ENCODE data around the gene MLPH.
"Not testable (repeated sequence)": the region's sequence is repeated elsewhere in the genome, so short reads cannot be mapped to it uniquely, and the experiment has no call there.

Gene MLPH

DNA sequence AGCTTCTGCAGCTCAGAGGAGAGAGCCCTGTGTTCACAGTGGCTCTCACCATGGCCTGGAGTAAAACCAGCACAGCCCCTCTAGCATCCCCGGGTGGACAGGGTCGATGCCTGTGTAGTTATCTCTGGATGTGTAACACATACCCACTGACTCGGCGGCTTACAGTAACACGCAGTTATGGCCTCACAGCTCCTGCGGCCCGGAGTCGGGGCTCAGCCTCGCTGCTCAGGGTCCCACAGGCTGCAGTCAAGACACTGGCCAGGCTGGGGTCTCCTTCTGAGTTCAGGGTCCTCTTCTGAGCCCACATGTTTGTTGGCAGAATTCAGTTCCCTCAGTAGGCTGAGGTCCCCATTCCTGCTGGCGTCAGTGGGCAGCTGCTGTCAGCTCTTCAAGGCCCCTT is 106.0 kb downstream of the MLPH start:
- DNase-seq: no peak

DNA sequence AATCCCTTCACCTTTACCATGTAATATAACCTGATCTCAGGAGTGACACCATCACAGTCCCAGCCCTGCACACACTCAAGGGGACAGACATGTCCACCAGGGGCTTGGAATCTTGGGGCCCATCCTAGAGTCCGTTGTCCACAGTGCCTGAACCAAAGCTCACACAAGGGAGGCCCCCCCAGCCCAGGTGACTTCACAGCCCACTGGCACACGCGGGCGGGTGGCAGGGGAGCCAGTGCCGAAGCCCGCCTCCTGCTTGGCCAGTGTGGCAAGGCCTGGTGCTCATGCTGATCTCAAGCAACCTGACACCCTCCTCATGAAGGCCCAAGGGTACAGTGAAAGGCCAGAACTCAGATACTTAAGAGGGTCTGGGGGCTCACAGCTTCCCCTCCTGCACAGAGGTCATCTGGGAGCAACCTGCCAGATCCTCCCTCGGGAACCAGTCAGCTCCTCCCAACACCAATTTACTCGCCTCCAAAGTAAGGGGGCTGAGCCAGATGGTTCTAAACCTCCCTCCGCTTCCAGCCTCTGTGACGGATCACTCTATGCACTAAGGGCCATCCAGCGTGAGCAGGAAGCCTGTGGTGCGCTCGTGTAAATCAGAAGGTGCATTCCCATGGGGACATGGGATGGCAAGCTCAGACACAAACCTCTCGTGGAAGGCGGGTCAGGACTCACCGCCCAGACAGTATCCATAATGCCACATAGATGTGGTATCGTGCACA is 106.7 kb downstream of the MLPH start:
- no peak for DNase-seq

DNA sequence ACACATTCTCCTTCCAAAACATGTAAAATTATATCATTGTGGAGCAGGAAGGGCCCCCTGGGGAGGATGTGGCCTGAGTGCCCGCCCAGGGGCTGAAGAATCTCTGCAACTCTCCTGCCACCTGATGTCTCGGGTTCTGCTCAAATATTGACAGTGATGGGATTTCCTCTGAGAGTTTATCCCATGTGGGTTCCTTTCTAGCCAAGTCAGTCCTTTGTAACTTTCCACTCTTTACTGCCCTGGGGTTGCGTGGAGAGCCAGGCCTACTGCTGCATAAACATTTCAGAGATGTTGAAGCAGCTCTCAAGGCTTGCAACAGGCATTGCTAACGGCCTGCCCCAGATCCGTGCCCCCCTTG is 107.4 kb downstream of the MLPH start:
- no peak for DNase-seq

DNA sequence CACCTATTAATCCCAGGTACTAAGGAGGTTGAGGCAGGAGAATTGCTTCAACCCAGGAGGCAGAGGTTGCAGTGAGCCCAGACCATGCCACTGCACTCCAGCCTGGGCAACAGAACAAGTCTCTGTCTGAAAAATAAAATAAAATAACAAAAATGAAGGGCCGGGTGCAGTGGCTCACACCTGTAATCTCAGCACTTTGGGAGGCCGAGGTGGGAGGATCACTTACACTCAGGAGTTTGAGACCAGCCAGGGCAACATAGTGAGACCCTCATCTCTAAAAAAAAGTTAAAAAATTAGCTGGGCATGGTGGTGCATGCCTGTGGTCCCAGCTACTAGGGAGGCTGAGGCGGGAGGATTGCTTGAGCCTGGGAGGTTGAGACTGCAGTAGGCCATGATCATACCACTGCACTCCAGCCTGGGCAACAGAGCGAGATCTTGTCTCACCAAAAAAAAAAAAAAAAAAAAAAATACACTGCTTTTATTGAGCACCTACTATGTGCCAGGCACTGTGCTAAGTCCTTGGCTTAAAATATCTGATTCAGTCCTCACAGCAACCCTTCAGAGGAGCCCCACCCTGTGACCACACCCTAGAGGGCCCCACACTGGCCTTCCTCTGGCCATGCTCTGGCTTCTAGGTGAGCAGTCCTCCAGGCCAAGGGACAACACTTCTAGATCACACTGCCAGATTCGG is 108.9 kb downstream of the MLPH start:
- DNase-seq: not testable (repeated sequence)

DNA sequence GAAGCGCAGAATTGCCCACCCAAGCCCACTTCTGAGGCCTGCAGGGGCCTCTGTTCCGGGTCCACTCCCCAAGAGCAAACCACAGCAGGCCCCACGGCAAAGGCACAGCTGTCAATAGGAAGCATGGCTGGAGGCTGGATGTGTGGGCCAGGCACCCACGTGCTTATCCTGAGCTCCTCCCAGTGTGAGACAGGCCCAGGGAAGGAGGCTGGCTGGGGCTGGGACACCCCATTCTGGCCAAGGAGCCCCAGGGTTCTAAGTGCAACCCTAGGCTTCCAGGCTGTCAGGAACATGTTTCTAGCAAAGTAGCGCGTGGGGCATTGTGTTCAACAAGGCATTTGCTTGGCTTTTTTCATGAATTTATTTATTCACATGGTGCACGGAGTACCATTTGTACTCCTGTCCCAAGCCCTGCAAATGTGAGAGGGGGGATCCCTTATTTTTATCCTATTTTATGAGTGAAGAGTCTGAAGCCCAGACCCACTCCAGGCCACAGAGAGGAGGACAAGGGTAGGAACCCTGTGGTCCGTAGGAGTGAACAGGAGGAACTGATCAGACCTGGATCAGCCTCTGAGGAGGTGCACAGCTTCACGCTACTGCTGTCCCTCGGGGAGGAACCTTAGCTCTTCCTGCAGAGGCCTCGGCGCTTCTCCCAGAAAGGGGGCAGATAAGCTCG is 109.6 kb downstream of the MLPH start:
- DNase-seq: no peak

DNA sequence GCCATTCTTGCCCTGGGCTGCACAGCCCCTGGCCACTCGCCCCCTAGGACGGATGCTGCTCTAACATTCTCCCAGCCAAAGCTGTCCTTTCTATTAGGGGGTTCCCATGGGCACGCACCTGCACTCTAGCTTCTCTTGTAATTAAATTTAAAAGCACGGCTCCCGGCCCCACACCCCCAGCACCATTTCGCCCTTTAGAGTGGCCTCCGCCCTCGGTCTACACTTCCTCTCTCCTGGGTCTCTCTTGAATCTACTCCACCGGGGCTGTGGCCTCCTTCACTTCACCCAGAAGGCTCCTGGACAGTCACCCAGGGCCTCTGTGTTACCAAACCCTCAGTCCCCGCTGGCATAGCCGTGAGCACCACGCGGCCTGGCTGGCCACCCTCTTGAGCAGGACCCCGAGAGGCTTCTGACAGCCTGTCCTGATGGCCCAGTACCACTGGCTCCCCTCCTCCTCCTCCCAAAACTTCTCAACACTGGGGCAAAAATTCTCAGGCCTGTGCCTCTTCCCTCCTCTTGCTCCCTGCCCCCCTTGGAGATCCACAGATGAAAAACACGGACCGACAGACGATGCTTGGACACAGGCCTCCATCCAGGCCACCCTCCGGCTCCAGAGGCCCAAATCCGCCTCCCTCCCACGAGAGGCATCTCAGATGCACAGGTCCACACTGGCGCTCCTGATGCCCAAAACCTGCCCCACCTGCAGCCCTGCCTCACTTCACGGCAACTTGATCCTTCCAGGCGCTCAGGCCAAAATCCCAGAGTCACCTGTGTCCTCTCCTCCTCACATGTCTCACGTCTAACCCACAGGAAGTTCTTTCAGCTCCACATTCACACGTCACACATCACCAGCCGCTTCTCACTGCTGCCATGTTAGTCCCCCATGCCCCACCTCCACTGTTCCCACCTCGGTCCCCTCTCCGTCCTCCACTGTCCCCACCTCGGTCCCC is 110.4 kb downstream of the MLPH start:
- DNase-seq: no peak

DNA sequence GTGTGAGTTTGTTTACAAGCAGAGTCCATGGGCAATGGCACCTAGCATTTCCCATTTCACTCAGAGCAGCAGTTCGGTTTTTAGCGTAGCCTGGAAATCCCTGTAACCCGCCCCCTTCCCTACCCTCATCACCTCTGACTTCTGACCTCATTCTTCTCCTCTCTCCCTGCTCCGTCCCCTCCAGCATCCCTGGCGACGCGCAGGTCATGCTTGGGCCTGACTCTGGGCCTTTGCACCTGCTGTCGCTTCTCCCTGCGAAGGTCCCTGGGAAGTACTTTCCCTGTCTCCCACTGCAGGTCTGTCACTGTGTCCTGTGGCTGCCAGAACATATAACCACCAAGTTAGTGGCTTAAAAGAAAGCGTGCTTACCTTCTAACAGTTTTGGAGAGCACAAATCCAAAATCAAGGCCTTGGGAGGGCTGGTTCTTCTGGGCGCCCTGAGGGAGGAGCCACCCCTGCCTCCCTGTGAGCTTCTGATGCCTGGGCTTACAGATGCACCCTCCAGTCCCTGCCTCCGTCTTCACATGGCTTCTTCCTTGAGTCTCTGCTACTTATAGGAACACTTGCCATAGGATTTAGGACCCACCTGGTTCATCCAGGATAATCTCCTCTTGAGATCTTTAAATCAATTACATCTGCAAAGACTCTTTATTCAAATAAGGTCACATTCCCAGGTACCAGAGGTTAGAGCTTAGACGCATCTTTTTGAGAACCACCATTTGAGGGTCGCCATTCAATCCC is 111.6 kb downstream of the MLPH start:
- no peak for DNase-seq

DNA sequence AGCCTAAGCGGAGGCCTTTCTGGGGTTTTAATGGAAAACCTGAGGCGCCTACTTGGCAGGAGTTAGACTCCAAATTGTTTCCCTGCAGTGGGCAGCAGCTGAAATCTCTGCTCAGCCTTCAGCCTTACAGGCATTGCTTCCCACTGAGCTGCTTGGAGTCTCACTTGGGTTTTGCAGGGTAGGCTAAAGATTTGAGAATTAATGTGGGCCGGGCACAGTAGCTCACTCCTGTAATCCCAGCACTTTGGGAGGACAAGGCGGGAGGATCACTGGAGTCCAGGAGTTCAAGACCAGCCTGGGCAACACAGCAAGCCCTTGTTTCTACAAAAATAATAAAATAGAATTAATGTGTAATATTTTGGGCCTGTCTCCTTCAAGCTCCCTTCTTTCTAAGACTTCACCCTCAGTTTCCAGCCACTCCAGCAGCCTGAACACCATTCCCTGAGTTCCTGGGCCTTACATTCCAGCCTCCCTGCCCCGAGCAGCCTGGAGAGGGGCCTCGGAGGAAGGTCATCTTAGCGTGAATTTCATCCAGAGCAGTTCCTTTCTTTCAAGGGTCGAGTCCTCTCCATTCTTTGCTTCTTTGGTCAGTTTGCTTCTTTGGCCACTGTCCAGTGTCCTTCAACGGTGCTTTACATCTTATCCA is 112.5 kb downstream of the MLPH start:
- no peak for DNase-seq

DNA sequence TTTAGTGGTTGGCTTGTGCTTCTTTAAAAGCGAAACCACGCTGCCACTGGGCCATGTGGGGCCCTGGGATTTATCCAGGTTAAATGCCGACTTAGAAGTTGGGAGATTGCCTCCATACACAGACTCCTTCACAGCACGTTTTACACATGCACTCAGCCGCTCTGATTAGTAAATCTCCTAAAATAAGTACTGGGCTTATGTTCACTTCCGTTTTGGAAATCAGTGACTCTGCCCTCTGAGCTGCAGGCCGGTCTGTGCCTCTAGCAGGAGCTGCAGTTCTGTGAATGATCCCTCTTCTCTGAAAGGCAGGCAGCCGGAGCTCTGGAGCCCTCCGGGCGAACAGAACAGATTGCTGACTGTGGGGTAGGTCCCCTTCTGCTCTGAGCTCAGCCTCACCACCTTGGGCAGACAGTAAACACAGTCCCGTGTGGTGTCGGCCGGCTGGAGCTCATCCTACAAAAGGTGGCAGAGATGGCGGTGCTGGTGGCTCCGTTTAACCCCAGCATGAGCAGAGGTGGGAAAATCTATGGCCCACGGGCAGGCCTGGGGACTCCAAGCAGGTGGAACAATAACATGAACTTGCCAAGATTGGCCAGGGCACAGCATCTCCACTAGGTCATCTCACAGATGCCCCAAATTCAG is 113.3 kb downstream of the MLPH start:
- no peak for DNase-seq

DNA sequence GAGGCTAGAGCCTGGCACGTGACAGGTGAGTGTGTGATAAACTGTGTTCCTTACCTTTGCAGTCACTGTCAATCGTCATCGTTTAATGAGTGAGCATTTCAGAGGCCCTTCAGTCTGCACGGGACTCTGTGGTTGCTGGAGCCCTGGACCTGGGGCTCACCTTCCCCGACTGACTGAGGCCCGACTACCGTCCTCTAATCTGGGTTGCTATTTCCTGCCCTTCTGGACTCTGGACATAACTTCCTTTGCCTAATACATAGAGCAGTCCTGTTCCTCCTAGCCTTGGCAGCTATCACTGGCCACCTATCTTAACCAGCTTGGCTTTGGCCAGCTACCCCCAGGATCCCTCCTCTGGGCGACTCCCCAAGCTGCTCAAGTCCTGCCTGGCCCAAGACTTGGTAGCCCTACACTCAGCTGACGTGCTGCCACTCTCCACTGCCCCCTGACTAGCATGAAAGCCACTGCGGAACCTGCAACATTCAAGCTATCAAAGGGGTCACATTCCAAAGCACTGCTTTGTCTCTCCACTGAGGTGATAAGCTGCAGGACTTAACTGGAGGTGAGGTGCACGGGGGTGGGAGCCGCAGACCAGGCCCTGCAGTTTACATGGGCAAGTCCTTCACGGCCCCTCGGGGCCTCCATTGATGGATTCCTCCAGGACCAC is 114.5 kb downstream of the MLPH start:
- no peak for DNase-seq

DNA sequence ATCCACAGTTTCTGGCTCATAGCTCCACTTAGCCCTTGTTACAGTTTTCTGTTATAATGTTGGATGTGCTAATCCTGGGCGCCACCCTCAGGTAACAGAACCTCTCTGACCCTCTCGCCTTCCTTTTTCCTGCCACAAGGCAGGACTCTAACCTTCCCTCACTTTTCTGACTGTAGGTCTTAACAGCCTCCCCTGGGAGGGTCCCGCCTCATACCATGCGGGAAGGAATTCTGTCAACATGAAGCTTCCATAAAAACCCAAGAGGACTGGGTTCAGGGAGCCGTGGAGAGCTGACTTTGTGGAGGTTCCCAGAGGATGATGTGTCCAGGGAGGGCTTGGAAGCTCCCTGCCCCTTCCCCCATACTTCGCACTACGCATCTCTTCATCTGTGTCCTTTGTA is 115.4 kb downstream of the MLPH start:
- DNase-seq: no peak

DNA sequence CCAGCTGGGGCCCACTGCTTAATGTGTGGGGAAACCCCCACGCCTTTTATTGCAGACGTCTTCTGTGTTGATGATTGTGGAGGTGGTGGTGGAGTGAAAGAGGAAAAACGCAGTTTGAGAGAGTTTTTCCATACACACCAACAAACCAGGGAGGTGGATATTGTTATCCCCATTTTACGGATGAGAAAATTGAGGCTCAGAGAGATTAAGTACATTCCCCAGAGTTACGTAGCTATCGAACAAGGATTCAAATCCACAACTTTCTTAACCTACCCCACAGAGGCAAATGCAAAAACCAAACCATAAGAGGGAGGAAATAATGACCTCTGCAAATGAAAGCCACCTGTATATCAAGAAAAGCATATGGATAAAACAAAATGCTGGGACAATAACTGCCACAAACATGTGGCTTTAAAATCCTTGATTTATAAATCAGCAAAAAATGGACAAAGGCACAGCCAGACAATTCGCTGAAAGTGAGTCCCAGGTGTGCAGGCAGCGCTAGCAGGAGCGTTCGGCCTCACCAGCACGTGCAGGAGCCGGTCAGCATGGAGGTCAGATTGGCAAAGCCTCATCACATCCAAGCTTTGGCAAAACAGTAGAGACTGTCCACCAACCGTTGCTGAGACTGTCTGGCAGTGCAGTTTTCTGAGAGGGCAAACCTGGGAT is 116.1 kb downstream of the MLPH start:
- no peak for DNase-seq

DNA sequence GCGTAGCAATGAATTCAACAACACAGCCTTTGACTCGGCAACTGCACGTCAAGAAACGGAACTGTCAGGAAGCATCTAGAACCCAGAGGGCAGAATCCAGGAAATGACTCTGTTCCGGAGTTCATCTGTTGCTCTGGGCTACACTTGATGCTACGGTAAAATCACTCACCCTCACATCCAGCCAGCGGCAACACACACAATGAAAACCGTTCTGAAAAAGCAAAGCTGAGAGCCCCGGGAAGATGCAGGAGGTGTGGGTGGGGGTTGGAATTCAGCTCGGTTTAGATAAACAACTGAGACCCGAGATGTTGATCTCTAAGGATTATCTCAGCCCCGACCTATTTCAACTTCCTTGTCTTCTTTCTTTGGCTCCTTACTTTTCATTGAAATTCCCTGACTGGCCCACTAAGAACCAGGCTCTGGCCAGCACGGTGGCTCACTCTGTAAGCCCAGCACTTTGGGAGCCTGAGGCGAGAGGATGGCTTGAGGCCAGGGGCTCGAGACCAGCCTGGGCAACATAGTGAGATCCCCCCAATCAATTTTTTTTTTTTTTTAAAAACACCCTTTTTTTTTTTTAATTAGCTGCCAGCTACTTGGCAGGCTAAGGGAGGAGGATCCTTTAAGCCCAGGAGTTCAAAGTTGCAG is 116.8 kb downstream of the MLPH start:
- DNase-seq: peak; percentile 38

DNA sequence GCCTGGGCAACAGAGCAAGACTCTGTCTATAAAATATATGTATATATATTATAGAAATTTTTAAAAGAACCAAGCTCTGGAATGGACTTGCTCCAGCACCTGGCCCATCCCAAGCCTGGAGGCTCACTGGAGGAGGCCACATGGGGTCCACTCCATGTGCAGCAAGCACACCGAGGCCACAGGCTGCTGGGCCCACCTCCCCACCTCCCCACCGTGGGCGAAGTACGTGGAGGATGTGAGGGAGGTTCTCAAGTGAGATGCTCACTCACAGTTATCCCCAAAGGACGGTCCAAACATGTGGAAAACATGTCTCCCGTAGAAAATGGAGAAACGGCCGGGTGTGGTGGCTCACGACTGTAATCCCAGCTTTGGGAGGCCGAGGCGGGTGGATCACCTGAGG is 117.3 kb downstream of the MLPH start:
- DNase-seq: no peak

Measured in activated T-cell treated with anti-CD3 and anti-CD28 coated beads for 4 hours (primary cell).